Small intestine (tissue), 7 donors: ENCODE results near the gene PACSIN2. TPM values are rescaled to one million over a fixed set of nuclear protein-coding genes. Genes with fewer than 3 reads are reported as not detected.
"Not testable (repeated sequence)": the region's sequence is repeated elsewhere in the genome, so short reads cannot be mapped to it uniquely, and the experiment has no call there.

Experiments
- DNase-seq, 2 donors: peaks; one replicate each; pipeline versions ENCODE4 v3.0.0 to v3.0.0-alpha.2; 2013
- FAIRE-seq: peaks from 2 replicates; lab custom pipeline; 2012; peaks lifted over from hg19 to GRCh38; lab: Jason Lieb, UNC
- H3K27ac ChIP-seq, 3 donors: one replicate each; pipeline ENCODE4 v1.5.1; 2013; ENCODE audit warnings: low read length in 2 of 3, mild to moderate bottlenecking in 2 of 3, control low read depth in 1 of 3, inconsistent platforms in 1 of 3, low read depth in 1 of 3, moderate library complexity in 1 of 3
- H3K27me3 ChIP-seq, 3 donors: one replicate each; pipeline ENCODE4 v1.6.1; 2013; ENCODE audit warnings: low read length in 3 of 3, inconsistent platforms in 1 of 3; ENCODE audit not compliant: control insufficient read depth in 3 of 3, insufficient read depth in 3 of 3
- H3K36me3 ChIP-seq, 3 donors: one replicate each; pipeline ENCODE4 v1.6.1; 2013; ENCODE audit warnings: low read length in 3 of 3, inconsistent platforms in 1 of 3, low read depth in 1 of 3, mild to moderate bottlenecking in 1 of 3, moderate library complexity in 1 of 3; ENCODE audit not compliant: control insufficient read depth in 3 of 3, insufficient read depth in 2 of 3
- H3K4me1 ChIP-seq, 3 donors: one replicate each; pipeline ENCODE4 v1.6.1; 2013; ENCODE audit warnings: low read length in 2 of 3, inconsistent platforms in 1 of 3, low read depth in 1 of 3, mild to moderate bottlenecking in 1 of 3, moderate library complexity in 1 of 3; ENCODE audit not compliant: control insufficient read depth in 3 of 3, insufficient read depth in 2 of 3
- H3K4me3 ChIP-seq, 3 donors: one replicate each; pipeline ENCODE4 v1.5.1; 2013; ENCODE audit warnings: low read length in 3 of 3, control low read depth in 1 of 3, inconsistent platforms in 1 of 3, low read depth in 1 of 3, mild to moderate bottlenecking in 1 of 3, moderate library complexity in 1 of 3
- H3K9me3 ChIP-seq, 2 donors: one replicate each; pipeline ENCODE4 v1.6.1; 2013; ENCODE audit warnings: low read depth in 1 of 2, low read length in 1 of 2; ENCODE audit not compliant: control insufficient read depth in 2 of 2, insufficient read depth in 1 of 2
- WGBS, 3 donors: extraction: QIAGEN DNeasy Blood & Tissue Kit; methylation state at CpG; one replicate each; pipeline ENCODE4 v1.1.7; 2013; 5-methylcytosine and 5-hydroxymethylcytosine counted together
- polyA plus RNA-seq, 4 donors: library from polyadenylated mRNA; stranded (reverse) in 3 of 4; unstranded in 1 of 4; fragments of 200-250 nt in 3 of 4; fragments of 120-200 nt in 1 of 4; gene quantifications; one replicate each; pipeline versions ENCODE4 v1.2.1 to v1.2.3, GENCODE V29; 2013
- donor health status: healthy with polysubstance abuse.
- donor health status: control.
- donor health status: control.
- donor health status: Bipolar disorder and iron deficiency.
- donor health status: healthy.

Gene PACSIN2
- polyA plus RNA-seq, 4 donors = 28.9 to 53.3 (median 45.2) TPM

DNA sequence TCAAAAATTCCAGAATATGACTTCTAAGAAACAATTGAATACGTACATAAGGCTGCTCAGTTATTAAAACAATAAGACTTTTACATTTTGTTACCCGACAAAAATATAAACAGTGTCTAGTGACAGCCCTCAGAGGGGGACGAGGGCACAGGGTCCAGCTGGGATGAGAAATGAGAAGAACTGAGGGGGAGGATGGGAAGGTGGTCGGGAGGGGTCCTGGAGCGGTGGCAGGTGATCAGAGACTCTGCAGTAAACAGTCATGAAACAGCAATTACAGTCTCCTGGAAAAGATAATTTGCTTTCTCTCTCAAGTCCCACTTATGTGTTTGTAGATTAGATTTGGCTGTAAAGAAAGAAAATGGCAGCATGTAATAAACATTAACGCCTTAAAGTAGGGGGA, 56.0 kb downstream of the PACSIN2 start:
- DNase-seq = no peak
- Histone ChIP-seq H3K27me3 (no peaks in the 10 kb centered on the region), H3K4me1 (peaks cover 8 to 48% (median 22%) of the 10 kb centered on the region in 3 donors), H3K4me3 (peak overlapping the region in 2 of 3 donors; percentile 27 to 35), H3K9me3 (no peaks in the 10 kb centered on the region), H3K27ac (peak overlapping the region; percentile 22 to 83 (median 78)), H3K36me3 (peaks cover 0 to 1% (median 0%) of the 10 kb centered on the region in 3 donors)
- WGBS, 3 donors = 24 to 59% (median 41%) methylated on average over 6 of the region's 6 CpGs
- no peak for FAIRE-seq

DNA sequence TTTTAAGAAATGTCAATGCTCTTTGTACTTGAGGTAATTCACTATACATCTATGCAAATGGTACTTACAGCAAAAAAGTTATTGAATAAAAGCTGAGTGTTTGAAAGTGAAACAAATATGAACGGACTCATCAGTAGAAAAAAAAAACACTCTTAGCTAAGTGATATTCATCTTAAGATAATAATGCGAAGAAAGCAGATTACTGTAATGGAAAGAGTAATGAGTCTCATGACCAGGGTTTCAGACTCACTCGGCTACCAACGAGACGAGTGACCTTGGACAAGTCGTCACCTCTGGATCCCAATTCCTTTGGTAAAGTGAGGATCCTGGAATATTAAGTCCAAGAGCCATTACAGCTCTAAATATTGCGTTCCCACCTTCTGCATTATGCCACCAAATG, 57.0 kb downstream of the PACSIN2 start:
- H3K9me3 ChIP-seq = no peaks in the 10 kb centered on the region
- DNase-seq (peak in 1 of 2 donors; percentile 50), FAIRE-seq (no peak)
- no peak overlapping the region for H3K4me3 ChIP-seq
- H3K27ac ChIP-seq = peak overlapping the region in 2 of 3 donors; percentile 32 to 83
- peaks cover 8 to 41% (median 19%) of the 10 kb centered on the region in 3 donors for H3K4me1 ChIP-seq
- no peaks in the 10 kb centered on the region for H3K27me3 ChIP-seq
- no peaks in the 10 kb centered on the region for H3K36me3 ChIP-seq
- WGBS, 3 donors = 29 to 52% (median 32%) methylated on average over 7 of the region's 7 CpGs

DNA sequence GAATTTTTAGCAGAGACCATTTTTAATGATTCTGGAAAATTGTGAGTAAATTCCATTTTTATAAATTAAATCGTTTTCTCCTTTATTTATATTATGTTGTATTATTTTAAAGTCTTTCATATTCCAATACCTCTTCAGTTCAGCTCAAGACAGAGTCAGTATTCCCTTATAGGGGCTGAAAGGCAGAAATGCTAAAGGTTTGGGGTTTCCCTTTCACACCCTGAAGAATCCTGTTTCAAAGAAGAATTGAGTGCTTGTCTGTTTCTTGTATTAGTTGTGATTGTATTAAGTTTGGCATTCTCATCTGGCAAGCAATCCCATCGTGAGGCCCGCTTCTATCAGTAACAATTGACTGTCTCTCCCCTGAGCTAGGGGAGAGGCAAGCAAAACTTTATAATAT, 57.4 kb downstream of the PACSIN2 start:
- no peak for DNase-seq
- no peaks in the 10 kb centered on the region for H3K27me3 ChIP-seq
- H3K4me3 ChIP-seq = no peak overlapping the region
- peaks cover 8 to 38% (median 15%) of the 10 kb centered on the region in 3 donors for H3K4me1 ChIP-seq
- peak overlapping the region in 1 of 3 donors; percentile 83 for H3K27ac ChIP-seq
- H3K36me3 ChIP-seq = no peaks in the 10 kb centered on the region
- FAIRE-seq = no peak
- H3K9me3 ChIP-seq = no peaks in the 10 kb centered on the region
- 59 to 69% (median 65%) methylated on average over 3 of the region's 3 CpGs for WGBS, 3 donors

DNA sequence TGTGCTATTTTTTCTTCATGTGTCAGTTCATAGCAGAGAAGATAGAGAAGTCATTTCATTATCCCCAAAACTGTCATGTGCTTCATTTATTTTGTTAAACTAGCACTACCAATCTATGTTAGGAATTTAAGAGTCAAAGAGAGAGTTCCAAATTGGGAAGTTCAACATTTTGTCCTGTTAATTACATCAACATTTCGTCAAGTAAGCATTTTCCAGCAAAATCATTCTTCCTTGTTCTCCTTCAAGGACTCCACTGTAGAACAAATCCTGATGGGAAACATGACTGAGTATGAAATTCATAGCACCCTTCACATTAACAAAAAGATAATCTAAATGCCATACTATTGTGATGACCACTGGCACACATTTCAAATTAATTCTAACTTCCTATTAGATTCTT, 59.1 kb downstream of the PACSIN2 start:
- H3K27ac ChIP-seq = no peak overlapping the region
- H3K4me1 ChIP-seq = peaks cover 7 to 30% (median 8%) of the 10 kb centered on the region in 3 donors
- peaks cover 0 to 3% (median 0%) of the 10 kb centered on the region in 3 donors for H3K36me3 ChIP-seq
- H3K27me3 ChIP-seq = no peaks in the 10 kb centered on the region
- FAIRE-seq (no peak), DNase-seq (no peak)
- H3K4me3 ChIP-seq = no peak overlapping the region
- WGBS, 3 donors = 95% methylated on average over 1 of the region's 1 CpG
- H3K9me3 ChIP-seq = no peaks in the 10 kb centered on the region

DNA sequence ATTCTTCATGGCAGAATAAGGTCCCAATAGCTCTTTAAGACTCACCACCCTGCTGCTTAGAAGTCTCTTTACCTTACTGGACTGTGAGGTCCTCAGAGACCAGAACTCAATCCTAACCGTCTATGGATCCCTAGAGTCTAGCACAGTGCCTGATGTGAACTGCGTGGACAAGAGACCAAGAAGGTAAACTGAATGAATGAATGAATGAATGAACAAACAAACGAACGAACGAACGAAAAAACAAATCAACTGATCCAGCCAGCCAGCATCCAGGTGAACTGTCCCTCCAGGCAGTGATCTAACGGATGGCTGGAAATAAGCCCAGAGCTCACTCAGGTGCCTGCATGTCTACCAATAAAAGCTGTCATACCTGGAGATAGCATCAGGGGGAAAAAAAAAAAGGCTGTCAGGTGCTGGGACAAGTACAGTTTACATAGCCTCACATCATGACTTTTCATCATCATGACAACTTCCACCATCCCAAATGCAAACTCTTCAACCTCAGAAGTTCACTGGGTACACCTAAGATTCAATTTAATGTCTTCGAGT, 59.8 kb downstream of the PACSIN2 start:
- FAIRE-seq (no peak), DNase-seq (no peak)
- Histone ChIP-seq H3K27me3 (no peaks in the 10 kb centered on the region), H3K9me3 (no peaks in the 10 kb centered on the region), H3K4me3 (no peak overlapping the region), H3K27ac (no peak overlapping the region), H3K4me1 (peaks cover 4 to 26% (median 5%) of the 10 kb centered on the region in 3 donors), H3K36me3 (peaks cover 0 to 5% (median 0%) of the 10 kb centered on the region in 3 donors)
- WGBS, 3 donors = 69 to 93% (median 84%) methylated on average over 8 of the region's 8 CpGs

DNA sequence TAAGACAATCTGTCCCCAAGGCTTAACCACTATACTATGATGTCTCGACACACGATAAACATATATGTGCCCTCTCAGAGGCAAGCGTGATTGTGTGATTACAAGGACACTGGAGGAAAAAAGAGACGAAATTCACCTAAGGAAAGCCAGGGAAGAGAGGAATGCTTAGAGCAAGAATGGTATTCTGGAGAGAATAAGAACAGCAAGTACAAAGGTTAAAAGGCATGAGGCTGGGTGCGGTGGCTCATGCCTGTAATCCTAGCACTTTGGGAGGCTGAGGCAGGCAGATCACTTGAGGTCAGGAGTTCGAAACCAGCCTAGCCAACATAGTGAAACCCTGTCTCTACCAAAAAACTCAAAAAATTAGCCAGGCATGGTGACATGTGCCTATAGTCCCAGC, 61.2 kb downstream of the PACSIN2 start:
- H3K4me3 ChIP-seq, H3K27ac ChIP-seq, FAIRE-seq, DNase-seq, H3K9me3 ChIP-seq, H3K27me3 ChIP-seq, H3K36me3 ChIP-seq: not testable (repeated sequence)
- H3K4me1 ChIP-seq = peaks cover 2 to 23% (median 4%) of the 10 kb centered on the region in 3 donors
- 50 to 80% (median 65%) methylated on average over 6 of the region's 6 CpGs for WGBS, 3 donors

DNA sequence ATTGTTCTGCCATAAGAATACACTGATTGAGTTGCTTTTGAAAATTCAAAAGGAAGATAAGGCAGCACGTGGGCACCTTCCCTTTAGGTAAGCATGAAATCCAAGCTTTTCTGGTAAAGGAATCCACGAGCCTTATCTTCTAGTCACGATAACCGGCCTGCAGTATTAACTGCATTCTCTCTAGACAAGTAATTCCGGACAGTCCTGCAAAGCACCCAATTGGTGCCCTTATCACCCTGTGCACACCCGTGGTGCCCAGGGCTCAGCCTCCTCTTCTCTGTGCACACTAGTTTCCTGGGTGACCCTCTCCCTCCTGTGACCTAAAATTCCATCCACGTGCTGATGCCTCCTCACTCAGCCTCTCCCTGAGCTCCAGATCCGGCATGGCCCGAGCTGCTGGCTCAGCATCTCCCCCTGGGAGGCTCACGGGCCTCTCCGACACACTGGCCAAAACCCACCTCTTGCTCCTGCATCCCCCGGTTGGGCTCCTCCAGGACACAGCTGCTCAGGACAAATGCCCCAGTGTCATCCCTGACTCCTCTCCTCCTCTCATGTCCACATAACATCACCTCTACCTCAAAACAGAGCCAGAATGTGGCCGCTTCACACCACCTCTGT, 63.7 kb downstream of the PACSIN2 start:
- Histone ChIP-seq H3K4me1 (peaks cover 0 to 25% (median 8%) of the 10 kb centered on the region in 3 donors), H3K9me3 (no peaks in the 10 kb centered on the region)
- no peak for FAIRE-seq

DNA sequence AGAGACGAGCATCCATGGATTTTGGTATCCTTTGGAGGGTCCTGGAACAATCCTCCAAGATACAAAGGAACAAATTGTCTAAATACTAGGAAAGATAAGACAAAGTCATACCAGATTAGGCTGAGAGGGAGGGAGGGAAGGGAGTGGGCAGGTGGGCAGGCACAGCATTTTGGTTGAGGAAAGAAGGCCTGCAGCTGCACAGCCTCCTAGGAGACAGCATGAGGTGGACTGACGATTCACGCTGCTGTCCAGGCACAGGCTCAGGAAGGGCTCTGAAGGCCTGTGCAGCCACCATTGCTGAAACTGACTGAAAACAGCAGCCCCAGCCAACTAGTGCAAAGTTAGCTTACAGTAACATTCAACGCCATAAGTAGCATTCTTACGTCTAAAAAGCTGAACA, 64.7 kb downstream of the PACSIN2 start:
- no peak overlapping the region for H3K27ac ChIP-seq
- no peak overlapping the region for H3K4me3 ChIP-seq
- peaks cover 0 to 29% (median 0%) of the 10 kb centered on the region in 3 donors for H3K36me3 ChIP-seq
- no peaks in the 10 kb centered on the region for H3K9me3 ChIP-seq
- peaks cover 0 to 27% (median 12%) of the 10 kb centered on the region in 3 donors for H3K4me1 ChIP-seq
- FAIRE-seq (no peak), DNase-seq (no peak)
- no peaks in the 10 kb centered on the region for H3K27me3 ChIP-seq
- WGBS, 3 donors = 74 to 96% (median 89%) methylated on average over 5 of the region's 5 CpGs

More for the DNA sequence above, 63.7 kb downstream of the PACSIN2 start:
- DNase-seq = no peak
- Histone ChIP-seq H3K4me3 (no peak overlapping the region), H3K27me3 (no peaks in the 10 kb centered on the region), H3K36me3 (peaks cover 0 to 23% (median 0%) of the 10 kb centered on the region in 3 donors), H3K27ac (no peak overlapping the region)
- 60 to 79% (median 70%) methylated on average over 13 of the region's 13 CpGs for WGBS, 3 donors
